ENCODE results near the gene BCL6.

BCL6 gene

DNA sequence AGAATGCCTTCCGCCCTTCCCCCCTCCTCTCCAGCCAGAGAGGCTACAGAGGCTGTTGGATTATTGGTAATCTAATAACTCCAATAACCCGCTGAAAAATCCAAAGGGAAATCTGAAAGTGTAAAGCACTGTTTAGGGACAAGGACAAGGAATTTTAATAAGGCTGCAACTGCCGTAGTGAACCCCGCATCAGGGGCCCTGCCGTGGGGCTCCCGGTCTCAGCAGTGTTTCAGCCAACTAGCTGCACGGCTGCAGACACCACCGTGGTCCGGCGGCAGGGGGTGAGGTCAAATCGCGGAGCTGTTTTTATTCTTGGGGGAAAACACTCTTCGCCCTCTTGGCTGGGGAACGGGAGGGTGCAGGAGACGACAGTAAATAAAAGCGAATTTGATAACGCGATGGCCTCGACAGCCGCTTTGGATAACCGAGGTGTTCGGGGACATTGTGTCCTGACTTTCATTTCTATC is 6.1 kb downstream of the BCL6 start:
- no peak for DNase-seq (ENCODE audit: low read depth in 1 of 2, low spot score in 1 of 2)

DNA sequence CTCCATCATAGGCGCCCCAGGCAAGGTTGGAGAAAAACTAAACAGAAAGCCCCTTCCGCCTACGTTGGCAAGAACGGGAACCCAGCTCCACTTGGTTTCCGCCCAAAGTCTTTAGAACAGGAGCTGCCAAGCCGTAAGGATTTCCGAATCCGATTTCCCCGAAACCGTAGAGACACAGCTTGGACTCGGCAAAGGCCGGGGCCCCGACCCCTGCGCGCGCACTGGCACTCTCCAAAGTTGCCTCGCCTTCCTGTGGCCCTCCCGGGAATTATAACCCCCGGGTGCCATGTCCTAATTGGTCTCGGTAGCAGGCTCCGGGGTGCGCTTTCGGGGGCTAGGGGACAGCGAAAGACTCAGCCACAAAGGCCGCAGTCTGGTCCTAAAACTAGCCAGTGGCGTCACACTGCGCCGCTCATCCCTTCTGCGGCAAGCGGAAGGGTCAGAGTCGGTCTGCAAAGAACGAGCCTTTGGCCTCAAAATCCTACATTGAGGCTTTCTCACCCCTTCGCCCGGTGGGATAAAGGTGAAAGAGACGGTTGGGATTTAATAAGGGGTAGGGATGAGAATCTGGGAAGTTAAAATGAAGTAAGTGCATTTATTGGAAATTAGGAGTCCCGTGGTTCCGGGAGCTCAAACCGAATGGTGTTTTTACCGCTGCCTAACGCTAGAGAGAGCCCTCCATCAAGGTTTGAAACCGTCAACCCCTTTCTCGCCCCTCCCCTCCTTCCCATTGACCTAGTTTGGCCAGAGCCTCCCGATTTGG is 6.8 kb downstream of the BCL6 start:
- peak in 1 of 2 donors; percentile 48 for DNase-seq (ENCODE audit: low read depth in 1 of 2, low spot score in 1 of 2)

DNA sequence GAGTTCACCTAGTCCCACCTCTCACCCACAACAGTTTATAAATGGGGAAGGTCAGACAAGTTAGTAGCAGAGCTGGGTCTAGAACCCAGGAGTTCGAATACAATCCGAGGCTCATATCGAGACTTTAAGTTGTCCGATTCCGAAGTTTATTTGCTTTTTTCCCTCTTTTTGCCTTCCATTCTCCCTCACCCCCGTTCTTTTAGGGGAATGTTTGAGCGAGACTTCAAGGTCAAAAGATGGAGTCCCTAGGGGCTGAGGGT is 7.3 kb downstream of the BCL6 start:
- no peak for DNase-seq (ENCODE audit: low read depth in 1 of 2, low spot score in 1 of 2)

DNA sequence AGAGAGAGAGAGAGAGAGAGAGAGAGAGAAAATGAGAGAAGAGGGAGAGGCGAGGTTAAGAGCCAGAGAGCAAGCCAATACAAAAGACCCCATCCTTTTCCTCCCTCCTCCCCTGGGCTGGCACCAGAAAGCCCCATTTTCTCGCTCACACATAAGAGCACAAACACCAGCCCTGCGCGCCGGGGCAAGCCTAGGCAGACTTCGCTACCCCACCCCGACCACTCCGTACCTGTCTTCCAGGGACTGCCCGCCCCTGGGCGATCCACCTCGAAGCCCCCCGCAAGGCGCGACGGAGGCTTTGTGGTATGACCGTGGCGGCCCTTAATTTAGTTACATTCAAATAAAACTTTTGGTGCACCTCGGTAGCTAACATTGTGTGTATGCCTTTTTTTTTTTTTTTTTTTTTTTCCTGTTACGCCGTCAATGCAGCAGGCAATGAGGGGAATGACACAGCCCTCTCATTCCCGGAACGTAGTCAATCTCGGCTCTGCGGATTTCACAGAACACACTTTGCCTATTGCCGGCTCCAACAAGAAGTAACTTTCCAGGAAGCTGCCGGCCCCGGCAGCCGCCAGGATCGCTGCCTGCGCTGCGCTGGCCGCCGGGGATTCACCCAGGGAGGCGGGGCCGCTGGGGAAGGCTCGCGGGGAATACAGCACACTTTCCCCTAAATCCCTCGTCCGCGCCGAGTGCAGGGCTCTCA is 7.7 kb downstream of the BCL6 start:
- peak in 1 of 2 donors; percentile 39 for DNase-seq (ENCODE audit: low read depth in 1 of 2, low spot score in 1 of 2)

DNA sequence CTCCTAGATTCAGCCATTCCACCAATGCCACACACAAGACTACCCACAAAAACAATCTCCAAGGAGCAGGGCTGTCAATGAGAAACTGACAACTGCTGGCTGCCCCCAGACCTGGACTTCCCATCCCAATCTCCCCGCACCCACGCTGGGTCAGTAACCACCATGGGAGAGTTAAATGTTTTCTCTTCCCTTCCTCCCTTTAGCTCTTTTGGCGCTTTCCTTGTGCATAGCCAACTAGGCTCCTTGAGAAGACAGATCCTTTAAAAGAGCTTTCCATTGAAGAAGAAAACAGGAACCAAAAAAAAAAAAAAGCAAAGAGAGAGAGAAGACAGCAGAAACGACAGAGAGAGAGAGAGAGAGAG is 8.3 kb downstream of the BCL6 start:
- no peak for DNase-seq (ENCODE audit: low read depth in 1 of 2, low spot score in 1 of 2)

DNA sequence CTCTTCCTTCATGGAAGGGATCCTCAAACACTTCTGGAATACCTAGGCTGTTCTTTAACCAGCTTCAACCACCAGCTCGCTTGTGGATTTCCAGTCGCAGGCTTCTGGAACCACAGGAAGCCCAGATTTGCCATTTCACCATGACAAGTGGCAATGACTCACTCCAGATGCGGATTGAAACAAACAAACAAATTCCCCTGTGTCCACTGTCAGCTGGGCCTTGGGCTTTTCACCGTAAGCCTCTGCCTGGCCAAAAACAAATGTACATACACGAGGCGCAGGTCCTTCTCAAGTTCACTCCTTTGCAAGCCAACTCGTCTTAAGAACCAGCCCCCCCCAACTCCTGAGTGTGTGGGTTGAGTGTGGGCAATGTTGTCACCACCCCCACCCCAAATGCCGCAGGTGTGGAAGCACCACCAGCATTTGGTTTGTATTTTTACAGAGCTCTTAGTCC is 8.8 kb downstream of the BCL6 start:
- DNase-seq (ENCODE audit: low read depth in 1 of 2, low spot score in 1 of 2), result no peak

DNA sequence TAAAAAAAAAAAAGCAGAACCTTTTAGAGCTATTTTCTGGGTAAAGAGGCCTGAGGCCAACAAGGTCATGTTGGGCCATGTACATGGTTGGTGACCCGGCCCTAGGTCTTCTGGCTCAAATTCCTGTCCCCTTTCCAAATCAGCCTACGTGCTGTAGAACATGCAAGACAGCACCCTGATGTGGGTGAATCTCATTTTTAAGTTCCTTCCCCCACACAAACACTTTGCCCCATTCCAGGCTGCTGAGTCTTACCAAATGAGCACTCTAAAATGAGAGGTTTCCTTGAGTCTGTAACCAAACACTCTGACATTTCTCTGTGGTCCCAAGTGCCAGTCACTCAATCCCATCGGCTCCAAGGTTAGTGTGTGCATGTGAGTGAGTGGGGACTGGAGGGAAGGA is 9.4 kb downstream of the BCL6 start:
- no peak for DNase-seq (ENCODE audit: low read depth in 1 of 2, low spot score in 1 of 2)

DNA sequence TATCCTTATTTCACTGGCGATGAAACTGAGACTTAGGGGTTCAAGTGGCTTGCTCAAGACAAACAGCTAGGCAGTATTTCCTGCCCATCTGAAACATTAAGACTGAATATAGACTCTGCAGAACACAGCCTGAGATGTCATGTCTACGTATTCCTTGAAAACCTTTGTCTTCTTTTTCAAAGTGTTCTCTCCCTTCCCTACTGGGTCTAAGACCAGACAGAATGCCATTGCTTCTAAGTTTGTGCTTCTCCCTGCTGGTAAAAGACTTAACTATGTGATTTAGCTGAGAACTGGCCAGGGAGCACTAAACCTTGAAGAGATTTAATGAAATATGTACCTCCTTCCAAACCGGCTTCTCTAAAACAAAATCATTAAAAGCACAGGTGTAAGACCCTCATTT is 9.9 kb downstream of the BCL6 start:
- no peak for DNase-seq (ENCODE audit: low read depth in 1 of 2, low spot score in 1 of 2)

DNA sequence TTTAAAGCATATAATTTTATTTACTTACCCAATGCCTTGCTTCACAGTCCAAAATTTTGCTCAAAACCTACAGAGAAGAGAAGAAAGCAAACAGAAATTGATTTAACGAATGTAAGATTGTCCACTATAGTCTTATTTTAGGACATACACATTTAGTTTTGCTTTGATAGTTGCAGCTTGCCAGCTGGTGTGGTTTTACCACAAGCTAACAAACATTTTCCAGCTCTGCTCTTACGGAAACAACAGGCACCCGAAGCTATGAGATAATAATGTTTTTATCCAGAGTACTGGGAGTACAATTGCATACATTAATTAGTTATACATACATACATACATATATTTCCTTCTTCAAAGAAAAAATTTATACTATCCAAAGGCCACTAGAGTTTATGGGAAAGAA is 10.4 kb downstream of the BCL6 start:
- no peak for DNase-seq (ENCODE audit: low read depth in 1 of 2, low spot score in 1 of 2)

DNA sequence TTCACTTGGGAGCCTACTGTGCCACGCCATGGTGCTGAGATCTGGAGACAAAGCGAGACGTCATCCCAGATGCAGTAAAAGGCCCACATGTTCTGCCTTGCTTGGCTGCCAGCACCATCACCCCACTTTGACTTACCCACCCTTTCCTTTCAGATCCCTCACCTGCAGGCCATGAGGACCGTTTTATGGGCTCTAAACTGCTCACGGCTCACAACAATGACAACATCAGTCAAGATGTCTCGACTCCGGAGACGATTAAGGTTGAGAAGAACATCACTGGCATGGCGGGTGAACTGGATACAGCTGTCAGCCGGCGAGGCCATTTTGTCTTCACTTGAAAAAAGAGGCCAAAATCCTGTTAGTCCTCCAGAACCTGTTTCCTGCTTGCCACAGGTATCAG is 11.9 kb downstream of the BCL6 start:
- DNase-seq (ENCODE audit: low read depth in 1 of 2, low spot score in 1 of 2), result no peak

DNA sequence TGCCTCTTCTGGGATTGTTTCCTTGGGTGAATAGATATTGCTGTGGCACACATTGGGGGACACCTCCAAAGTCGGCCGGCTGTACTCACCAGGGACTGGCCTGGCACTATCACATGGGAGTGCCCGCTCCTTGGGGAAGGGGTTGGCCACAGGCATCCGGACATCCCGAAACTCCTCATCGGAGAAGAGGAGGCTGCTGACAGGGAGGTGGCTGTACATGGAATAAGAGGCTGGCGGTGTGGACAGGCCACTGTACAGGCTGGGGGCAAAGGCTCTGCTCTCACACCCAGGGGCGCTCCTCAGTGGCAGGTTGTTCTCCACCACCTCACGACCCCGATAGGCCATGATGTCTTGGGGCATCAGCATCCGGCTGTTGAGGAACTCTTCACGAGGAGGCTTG is 15.7 kb downstream of the BCL6 start:
- DNase-seq (ENCODE audit: low read depth in 1 of 2, low spot score in 1 of 2), result no peak

DNA sequence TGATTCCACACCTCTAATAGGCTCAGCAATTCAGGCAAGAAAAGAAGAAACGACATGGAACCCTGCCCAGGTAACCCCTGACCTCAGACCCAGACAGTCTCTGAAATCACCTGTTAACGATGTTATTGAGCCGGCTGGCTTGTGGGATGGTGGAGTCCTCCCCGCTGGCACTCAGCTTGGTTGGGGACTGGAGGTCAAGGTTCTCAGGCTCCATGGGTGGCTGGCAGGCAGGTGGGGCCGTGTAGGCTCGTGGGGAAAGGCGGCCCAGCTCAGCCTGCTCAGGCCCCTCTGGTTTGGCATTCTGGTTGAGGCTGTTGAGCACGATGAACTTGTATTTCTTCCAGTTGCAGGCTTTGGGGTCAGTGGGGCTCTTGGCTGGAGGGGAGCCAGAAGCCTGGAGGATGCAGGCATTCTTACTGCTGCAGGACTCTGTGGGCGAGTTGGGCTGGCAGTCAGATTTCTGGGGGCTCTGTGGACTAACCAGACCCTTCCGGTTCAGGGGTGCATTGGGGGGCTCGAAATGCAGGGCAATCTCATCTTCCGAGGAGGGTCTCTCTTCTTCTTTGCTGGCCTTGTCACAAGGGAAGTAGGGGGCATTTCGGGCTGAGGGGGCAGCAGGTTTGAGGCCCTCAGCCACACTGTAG is 16.2 kb downstream of the BCL6 start:
- no peak for DNase-seq (ENCODE audit: low read depth in 1 of 2, low spot score in 1 of 2)

DNA sequence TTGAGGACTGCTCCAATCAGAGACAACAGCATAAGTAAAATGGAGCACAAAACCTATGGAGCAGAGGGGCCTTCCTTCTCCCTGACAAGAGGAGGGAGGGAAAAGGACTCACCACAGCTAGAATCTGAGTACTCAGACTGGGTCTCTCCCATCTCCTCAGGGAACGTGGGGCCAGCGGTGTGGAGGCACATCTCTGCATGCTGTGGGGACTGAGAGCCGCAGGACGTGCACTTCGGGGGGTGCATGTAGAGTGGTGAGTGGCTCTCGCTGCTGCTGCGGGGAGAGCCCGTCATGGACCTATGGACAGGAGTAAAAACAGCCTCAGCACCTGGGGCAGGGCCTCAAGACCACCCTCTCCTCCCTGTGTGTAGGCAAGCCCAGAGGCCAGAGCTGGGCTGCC is 17.0 kb downstream of the BCL6 start:
- DNase-seq (ENCODE audit: low read depth in 1 of 2, low spot score in 1 of 2), result no peak

DNA sequence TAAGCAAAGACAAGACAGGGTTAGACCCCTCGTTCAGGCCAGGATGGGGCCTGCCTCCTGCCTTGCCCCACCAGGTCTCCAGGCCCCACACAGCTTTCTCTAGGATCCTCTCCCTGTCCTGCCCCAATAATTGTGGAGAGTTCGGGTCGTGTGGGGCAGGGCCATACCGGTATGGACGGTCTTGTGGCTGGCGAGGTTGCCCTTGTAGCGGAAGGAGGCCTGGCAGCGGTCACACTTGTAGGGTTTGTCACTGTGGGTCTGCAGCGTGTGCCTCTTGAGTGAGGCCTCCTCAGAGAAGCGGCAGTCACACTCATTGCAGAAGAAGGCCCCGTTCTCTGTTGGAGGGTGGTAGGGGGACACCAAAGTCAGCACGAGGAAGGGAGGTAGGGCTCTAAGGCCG is 18.7 kb downstream of the BCL6 start:
- DNase-seq (ENCODE audit: low read depth in 1 of 2, low spot score in 1 of 2), result no peak

DNA sequence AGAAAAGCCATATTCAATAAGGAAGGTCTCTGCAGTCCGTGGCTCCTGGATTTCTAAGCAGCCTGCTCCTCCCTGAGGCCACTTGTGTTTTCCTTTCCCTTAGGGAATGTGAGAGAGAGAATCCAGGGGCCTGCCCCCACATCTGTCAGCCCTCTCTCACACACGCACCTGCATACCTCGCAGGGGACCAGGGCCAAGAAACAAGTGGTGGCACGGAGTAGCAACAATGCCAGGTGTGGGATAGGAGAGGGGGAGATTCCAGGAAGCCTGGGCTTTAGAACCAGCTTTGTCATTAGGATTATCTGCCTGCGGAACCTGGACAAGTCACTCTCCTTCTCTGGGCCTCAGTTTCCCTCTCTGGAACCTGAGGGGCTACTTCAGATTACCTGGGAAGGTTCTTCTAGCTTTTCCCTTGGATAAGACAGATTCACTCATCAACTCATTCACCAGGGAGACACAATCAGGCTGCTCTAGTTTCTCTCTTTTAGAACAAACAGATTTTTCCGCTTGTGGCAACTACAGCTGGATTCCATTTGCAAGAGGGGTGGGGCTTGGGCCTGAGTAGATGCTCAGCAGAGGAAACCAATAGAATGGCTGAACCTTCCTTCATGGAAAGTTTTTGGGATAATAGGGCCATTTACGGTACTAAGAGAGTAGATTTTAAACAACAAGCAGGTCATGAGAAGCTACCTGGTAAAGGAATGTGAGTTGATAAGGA is 19.5 kb downstream of the BCL6 start:
- no peak for DNase-seq (ENCODE audit: low read depth in 1 of 2, low spot score in 1 of 2)

DNA sequence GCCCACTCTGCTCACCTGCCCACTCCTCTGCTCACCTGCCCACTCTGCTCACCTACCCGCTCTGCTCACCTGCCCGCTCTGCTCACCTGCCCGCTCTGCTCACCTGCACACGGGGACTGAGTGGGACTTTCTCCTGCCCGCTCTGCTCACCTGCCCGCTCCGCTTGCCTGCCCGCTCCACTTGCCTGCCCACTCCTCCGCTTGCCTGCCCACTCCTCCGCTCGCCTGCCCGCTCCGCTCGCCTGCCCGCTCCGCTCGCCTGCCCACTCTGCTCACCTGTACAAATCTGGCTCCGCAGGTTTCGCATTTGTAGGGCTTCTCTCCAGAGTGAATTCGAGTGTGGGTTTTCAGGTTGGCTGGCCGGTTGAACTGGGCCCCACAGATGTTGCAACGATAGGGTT is 20.0 kb downstream of the BCL6 start:
- no peak for DNase-seq (ENCODE audit: low read depth in 1 of 2, low spot score in 1 of 2)

DNA sequence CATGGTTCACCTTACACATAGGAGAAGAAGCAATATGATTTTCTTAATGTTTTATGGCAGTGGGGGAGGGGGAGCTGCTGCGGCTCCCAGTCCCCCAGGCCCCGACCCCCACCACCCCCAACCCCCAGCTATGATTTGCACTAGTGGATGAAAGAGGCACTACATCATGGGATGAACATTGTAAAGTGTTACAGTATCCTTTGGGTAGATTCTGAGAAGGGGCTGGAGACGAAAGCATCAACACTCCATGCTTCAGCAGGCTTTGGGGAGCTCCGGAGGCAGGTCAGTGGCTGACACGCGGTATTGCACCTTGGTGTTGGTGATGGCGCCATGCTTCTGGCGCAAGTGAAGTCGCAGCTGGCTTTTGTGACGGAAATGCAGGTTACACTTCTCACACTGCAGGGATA is 23.1 kb downstream of the BCL6 start:
- DNase-seq (ENCODE audit: low read depth in 1 of 2, low spot score in 1 of 2), result no peak

DNA sequence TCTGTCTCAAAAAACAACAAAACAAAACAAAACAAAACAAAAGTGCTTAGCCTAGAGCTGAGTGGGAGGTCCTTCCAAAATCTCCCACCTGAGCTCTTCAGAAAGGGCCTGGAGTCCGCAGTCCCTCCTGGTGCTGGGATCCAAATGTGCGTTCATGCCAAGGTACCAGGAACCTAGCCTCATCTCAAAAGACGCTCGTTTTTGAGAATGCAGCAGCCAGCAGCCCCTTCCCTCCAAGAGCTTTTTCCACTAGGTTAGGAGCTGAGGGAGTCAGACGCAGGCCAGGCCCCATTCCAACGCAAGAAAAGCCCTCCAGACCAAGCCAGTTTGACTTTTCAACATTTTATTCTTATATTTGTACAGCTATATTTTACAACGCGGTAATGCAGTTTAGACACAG is 24.2 kb downstream of the BCL6 start:
- DNase-seq (ENCODE audit: low read depth in 1 of 2, low spot score in 1 of 2), result no peak

DNA sequence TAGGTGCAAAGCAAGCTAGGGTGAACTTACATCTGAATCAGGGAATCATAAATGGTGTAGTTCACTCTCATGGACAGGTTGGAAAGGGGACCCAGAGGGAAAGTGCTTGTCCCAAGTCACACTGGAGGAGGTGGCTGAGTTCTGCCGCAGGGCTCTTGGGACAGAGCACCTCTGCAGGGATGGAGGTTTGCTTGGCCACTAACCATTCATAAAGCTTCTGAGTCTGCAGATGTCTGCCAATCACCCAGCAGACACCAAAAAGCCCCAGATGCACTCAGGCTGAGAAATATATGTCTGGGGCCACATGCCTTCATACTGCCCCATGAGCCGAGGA is 25.0 kb downstream of the BCL6 start:
- DNase-seq (ENCODE audit: low read depth in 1 of 2, low spot score in 1 of 2), result no peak

DNA sequence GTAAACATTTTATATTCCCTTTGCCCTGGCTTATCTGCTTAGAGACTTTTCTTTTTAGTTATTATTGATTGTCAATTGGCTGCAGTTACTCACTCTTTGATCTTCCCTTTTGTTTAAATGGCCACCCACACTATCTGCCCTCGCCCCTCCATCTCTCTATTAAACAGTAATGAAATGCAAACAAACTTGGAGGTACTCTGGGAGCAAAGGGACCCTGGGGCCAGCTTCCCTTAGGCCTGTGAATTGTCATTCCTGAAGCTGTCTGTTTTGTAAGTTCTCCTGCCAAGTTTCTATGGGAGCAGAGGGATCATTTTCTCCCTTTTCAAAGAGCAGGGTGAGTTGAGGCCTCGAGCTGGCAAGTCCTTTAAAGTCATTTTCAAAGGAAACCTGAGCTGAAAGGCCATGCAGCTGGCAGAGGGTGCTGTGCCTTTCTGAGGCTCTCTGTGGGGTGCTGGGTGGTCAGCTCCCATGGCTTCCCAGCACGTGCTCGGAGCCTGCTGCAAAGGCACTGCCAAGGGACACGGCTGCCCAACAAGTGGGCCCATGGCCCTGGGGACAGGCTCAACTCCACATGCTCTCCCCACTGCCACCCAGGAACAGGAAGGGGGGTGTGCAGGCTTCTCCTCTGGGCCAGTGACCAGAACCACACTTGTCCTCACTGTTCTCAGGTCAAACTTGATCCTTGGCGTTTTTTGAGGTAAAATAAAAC is 25.5 kb downstream of the BCL6 start:
- DNase-seq (ENCODE audit: low read depth in 1 of 2, low spot score in 1 of 2), result no peak

DNA sequence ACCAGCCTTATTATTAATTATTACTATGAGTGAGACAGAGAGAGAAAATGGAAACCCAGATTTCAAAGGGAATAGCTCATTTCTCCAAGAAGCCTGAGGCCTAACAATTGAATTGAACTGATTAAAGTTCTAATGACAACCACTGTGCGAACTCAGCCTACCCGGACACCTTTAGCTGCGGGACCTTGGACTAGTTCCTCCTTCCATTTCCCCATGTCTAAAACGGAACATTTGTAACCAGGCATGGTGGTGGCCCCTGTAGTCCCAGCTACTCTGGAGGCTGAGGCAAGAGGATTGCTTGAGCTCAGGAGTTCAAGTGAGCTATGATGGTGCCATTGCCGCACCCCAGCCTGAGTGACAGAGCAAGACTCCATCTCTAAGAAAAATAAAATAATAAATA is 26.5 kb downstream of the BCL6 start:
- DNase-seq (ENCODE audit: low read depth in 1 of 2, low spot score in 1 of 2), result no peak

All from activated T-helper 1 cell treated with anti-CD3 and anti-CD28 coated beads, Interleukin-2, amount 50 U/mL, for 16 hours (primary cell).